ENCODE data around the gene AFDN.
"Not testable (repeated sequence)": the region's sequence is repeated elsewhere in the genome, so short reads cannot be mapped to it uniquely, and the experiment has no call there.

AFDN gene

GRCh38 chr6:167949121-167949684 lies 122.5 kb downstream of the AFDN start:
- in situ Hi-C loops (cut with HindIII; ENCODE audit: low sequenced_read_pairs), result no loop called here

- in situ Hi-C loops (cut with HindIII; ENCODE audit: low sequenced_read_pairs), result no loop called here
Observed at GRCh38 chr6:167951781-167952511, 125.2 kb downstream of the AFDN start.

- in situ Hi-C loops (cut with HindIII; ENCODE audit: low sequenced_read_pairs), result no loop called here
Observed at GRCh38 chr6:167952512-167952859, 125.8 kb downstream of the AFDN start.

GRCh38 chr6:167953551-167953950 lies 126.8 kb downstream of the AFDN start:
- in situ Hi-C loops (cut with HindIII; ENCODE audit: low sequenced_read_pairs), result no loop called here

GRCh38 chr6:167954151-167954550 lies 127.4 kb downstream of the AFDN start:
- in situ Hi-C loops (cut with HindIII; ENCODE audit: low sequenced_read_pairs), result no loop called here

- in situ Hi-C loops (cut with HindIII; ENCODE audit: low sequenced_read_pairs), result no loop called here
Observed at GRCh38 chr6:167956491-167956890, 129.8 kb downstream of the AFDN start.

GRCh38 chr6:167956983-167957492 lies 130.3 kb downstream of the AFDN start:
- in situ Hi-C loops (cut with HindIII; ENCODE audit: low sequenced_read_pairs), result no loop called here

- in situ Hi-C loops (cut with HindIII; ENCODE audit: low sequenced_read_pairs), result no loop called here
Observed at GRCh38 chr6:167957626-167958025, 130.9 kb downstream of the AFDN start.

GRCh38 chr6:167960579-167960978 lies 133.9 kb downstream of the AFDN start:
- in situ Hi-C loops (cut with HindIII; ENCODE audit: low sequenced_read_pairs), result no loop called here

- in situ Hi-C loops (cut with HindIII; ENCODE audit: low sequenced_read_pairs), result no loop called here
Observed at GRCh38 chr6:167962711-167963110, 136.0 kb downstream of the AFDN start.

GRCh38 chr6:167963589-167964057 lies 136.9 kb downstream of the AFDN start:
- in situ Hi-C loops (cut with HindIII; ENCODE audit: low sequenced_read_pairs), result no loop called here

GRCh38 chr6:167965592-167966539 lies 139.2 kb downstream of the AFDN start:
- in situ Hi-C loops (cut with HindIII; ENCODE audit: low sequenced_read_pairs), result no loop called here

- in situ Hi-C loops (cut with HindIII; ENCODE audit: low sequenced_read_pairs), result no loop called here
Observed at GRCh38 chr6:167966540-167966905, 139.8 kb downstream of the AFDN start.

GRCh38 chr6:167968091-167968490 lies 141.4 kb downstream of the AFDN start:
- in situ Hi-C loops (cut with HindIII; ENCODE audit: low sequenced_read_pairs), result no loop called here

- in situ Hi-C loops (cut with HindIII; ENCODE audit: low sequenced_read_pairs), result no loop called here
Observed at GRCh38 chr6:167970230-167970629, 143.5 kb downstream of the AFDN start.

GRCh38 chr6:167972193-167972592 lies 145.5 kb downstream of the AFDN start:
- in situ Hi-C loops (cut with HindIII; ENCODE audit: low sequenced_read_pairs), result no loop called here

- in situ Hi-C loops (cut with HindIII; ENCODE audit: low sequenced_read_pairs), result no loop called here
Observed at GRCh38 chr6:167973148-167973885, 146.6 kb downstream of the AFDN start.

GRCh38 chr6:167974640-167975344 lies 148.1 kb downstream of the AFDN start:
- in situ Hi-C loops (cut with HindIII; ENCODE audit: low sequenced_read_pairs), result no loop called here

- in situ Hi-C loops (cut with HindIII; ENCODE audit: low sequenced_read_pairs), result no loop called here
Observed at GRCh38 chr6:167975458-167975857, 148.7 kb downstream of the AFDN start.

- in situ Hi-C loops (cut with HindIII; ENCODE audit: low sequenced_read_pairs), result not testable (repeated sequence)
Observed at GRCh38 chr6:167976116-167976657, 149.5 kb downstream of the AFDN start.

Measured in DLD1 (cell line).